WTC11 (cell line): Measurements from ENCODE around the gene SYNDIG1. TPM values are rescaled to one million over a fixed set of nuclear protein-coding genes. Genes with fewer than 3 reads are reported as not detected.

Experiments
- ATAC-seq: fragments of 200-7000 bp; cut with Tn5 transposase; 2 replicates; pipeline ENCODE4 v1.10.0; 2021; ENCODE audit warnings: mild to moderate bottlenecking, moderate library complexity
- CTCF ChIA-PET: fragments of 300-600 bp; sonication (Branson Sonifier 250); formaldehyde crosslinking; loops from one replicate; lab custom pipeline; 2021; ENCODE audit warnings: antibody characterized with exemption; lab: Charles Lee
- POLR2A ChIA-PET: fragments of 350-600 bp; sonication (Branson Sonifier 250); formaldehyde crosslinking; loops from one replicate; lab custom pipeline; 2021; ENCODE audit warnings: antibody characterized with exemption; lab: Charles Lee
- DNase-seq: peaks from one replicate; pipeline ENCODE4 v3.0.0; 2021; ENCODE audit warnings: low spot score
- H3K27ac Mint-ChIP-seq: 2 replicates; pipeline ENCODE4 v1.8.0; 2021; ENCODE audit warnings: mixed read lengths
- H3K27me3 Mint-ChIP-seq: 2 replicates; pipeline ENCODE4 v1.8.0; 2021; ENCODE audit warnings: low read depth, mild to moderate bottlenecking, moderate library complexity, mixed read lengths
- H3K36me3 Mint-ChIP-seq: 2 replicates; pipeline ENCODE4 v1.8.0; 2021; ENCODE audit warnings: mixed read lengths
- H3K4me1 Mint-ChIP-seq: 2 replicates; pipeline ENCODE4 v1.8.0; 2022; ENCODE audit warnings: mixed read lengths
- H3K4me3 Mint-ChIP-seq: 2 replicates; pipeline ENCODE4 v1.8.0; 2021; ENCODE audit warnings: mild to moderate bottlenecking, moderate library complexity, mixed read lengths
- H3K9me3 Mint-ChIP-seq: 2 replicates; pipeline ENCODE4 v1.8.0; 2021; ENCODE audit warnings: mixed read lengths
- HMGA2 ChIP-seq: fragments of 250-450 bp; sonication (Bioruptor Pico); IDR thresholded peaks from 2 replicates; pipeline ENCODE4 v1.4.0; 2021; ENCODE audit warnings: mild to moderate bottlenecking, moderate library complexity
- HMGXB4 ChIP-seq: sonication (generic); formaldehyde crosslinking; IDR thresholded peaks from 2 replicates; pipeline ENCODE4 v1.8.1; 2023; ENCODE audit warnings: mild to moderate bottlenecking, moderate library complexity, missing genetic modification reagents
- KAT7 ChIP-seq: sonication (generic); formaldehyde crosslinking; IDR thresholded peaks from 2 replicates; pipeline ENCODE4 v1.8.1; 2023; ENCODE audit warnings: missing genetic modification reagents, mild to moderate bottlenecking, borderline replicate concordance
- MXD4 ChIP-seq: fragments of 250-450 bp; sonication (Bioruptor Pico); IDR thresholded peaks from 2 replicates; pipeline ENCODE4 v1.8.0; 2021; ENCODE audit warnings: mild to moderate bottlenecking, moderate library complexity, borderline replicate concordance
- MYBL2 ChIP-seq: sonication (generic); formaldehyde crosslinking; IDR thresholded peaks from 2 replicates; pipeline ENCODE4 v1.8.1; 2023; ENCODE audit warnings: mild to moderate bottlenecking, moderate library complexity, missing genetic modification reagents
- NFE2L1 ChIP-seq: sonication (generic); formaldehyde crosslinking; IDR thresholded peaks from 2 replicates; pipeline ENCODE4 v1.8.1; 2023; ENCODE audit warnings: missing genetic modification reagents
- NR3C1 ChIP-seq: sonication (generic); formaldehyde crosslinking; conservative IDR thresholded peaks from 2 replicates; pipeline ENCODE4 v1.8.1; 2023; ENCODE audit warnings: low read depth, mild to moderate bottlenecking, missing genetic modification reagents
- SMAD3 ChIP-seq: sonication (generic); formaldehyde crosslinking; IDR thresholded peaks from 2 replicates; pipeline ENCODE4 v1.8.0; 2022; ENCODE audit warnings: missing genetic modification reagents, mild to moderate bottlenecking, borderline replicate concordance
- SMAD4 ChIP-seq: sonication (generic); formaldehyde crosslinking; IDR thresholded peaks from 2 replicates; pipeline ENCODE4 v1.8.0; 2022; ENCODE audit warnings: mild to moderate bottlenecking, missing genetic modification reagents
- SOX15 ChIP-seq: fragments of 250-450 bp; sonication (Bioruptor Pico); IDR thresholded peaks from 2 replicates; pipeline ENCODE4 v1.9.0; 2021; ENCODE audit warnings: mild to moderate bottlenecking
- SP1 ChIP-seq: sonication (generic); formaldehyde crosslinking; conservative IDR thresholded peaks from 2 replicates; pipeline ENCODE4 v1.8.1; 2022; ENCODE audit warnings: missing genetic modification reagents
- TCF7 ChIP-seq: sonication (generic); formaldehyde crosslinking; IDR thresholded peaks from 2 replicates; pipeline ENCODE4 v1.8.0; 2022; ENCODE audit warnings: mild to moderate bottlenecking, low read depth, missing genetic modification reagents, moderate library complexity
- ZNF423 ChIP-seq: fragments of 250-450 bp; sonication (Bioruptor Pico); IDR thresholded peaks from 2 replicates; pipeline ENCODE4 v2.1.2; 2022; ENCODE audit warnings: mild to moderate bottlenecking, moderate library complexity
- ZNF671 ChIP-seq: fragments of 250-450 bp; sonication (Bioruptor Pico); IDR thresholded peaks from 2 replicates; pipeline ENCODE4 v1.8.0; 2021; ENCODE audit warnings: mild to moderate bottlenecking
- total RNA-seq: library from RNA; stranded (reverse); gene quantifications from 3 replicates; pipeline ENCODE4 v1.2.3, GENCODE V29; 2021
- TF ChIP-seq, protein P1 (sequence below): sonication (generic); formaldehyde crosslinking; IDR thresholded peaks from 2 replicates; pipeline ENCODE4 v1.8.0; 2022; ENCODE audit warnings: missing genetic modification reagents
- TF ChIP-seq, protein P2 (sequence below): sonication (generic); formaldehyde crosslinking; IDR thresholded peaks from 2 replicates; pipeline ENCODE4 v1.8.1; 2023; ENCODE audit warnings: mild to moderate bottlenecking, missing genetic modification reagents, moderate library complexity
- TF ChIP-seq, protein P3 (sequence below): fragments of 250-450 bp; sonication (Bioruptor Pico); IDR thresholded peaks from 2 replicates; pipeline ENCODE4 v1.8.0; 2021; ENCODE audit warnings: mild to moderate bottlenecking
- TF ChIP-seq, protein P4 (sequence below): sonication (generic); formaldehyde crosslinking; IDR thresholded peaks from 2 replicates; pipeline ENCODE4 v1.8.0; 2023; ENCODE audit warnings: missing genetic modification reagents

The SYNDIG1 gene
- total RNA-seq, 1 experiment from 2014 or later = 6.4 TPM

DNA sequence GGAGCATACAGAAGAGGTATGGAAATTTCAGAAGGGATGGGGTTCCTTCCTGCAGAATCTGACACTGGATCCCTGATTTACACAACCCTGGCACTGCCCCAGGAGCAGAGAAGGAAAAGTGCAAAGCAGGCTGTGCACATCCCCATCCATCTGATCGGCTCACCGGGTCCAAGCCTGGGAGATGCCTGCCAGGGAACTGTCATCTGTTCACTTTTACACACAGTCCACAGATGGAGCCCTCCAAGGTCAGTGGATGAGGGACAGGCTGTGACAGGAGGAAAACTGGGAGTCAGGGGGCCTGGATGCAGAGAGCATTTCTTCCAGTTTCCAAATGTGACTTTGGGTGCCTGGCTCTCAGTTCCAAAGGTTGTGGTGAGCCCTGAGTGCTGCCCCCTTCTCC, 11.0 kb upstream of the SYNDIG1 start:
- peaks cover 55% of the 10 kb centered on the region for H3K4me1 Mint-ChIP-seq
- H3K27ac Mint-ChIP-seq = no peak overlapping the region
- H3K9me3 Mint-ChIP-seq = no peaks in the 10 kb centered on the region
- no peak overlapping the region for H3K4me3 Mint-ChIP-seq
- H3K27me3 Mint-ChIP-seq = peaks cover 4% of the 10 kb centered on the region
- no peak for ATAC-seq
- H3K36me3 Mint-ChIP-seq = no peaks in the 10 kb centered on the region
- POLR2A ChIA-PET = no interaction called here
- CTCF ChIA-PET = no interaction called here
- TF ChIP-seq SP1 = no peak
- no peak for DNase-seq

- CTCF ChIA-PET = no interaction called here
- Mint-ChIP-seq H3K36me3 (no peaks in the 10 kb centered on the region), H3K4me3 (no peak overlapping the region), H3K27ac (no peak overlapping the region), H3K9me3 (no peaks in the 10 kb centered on the region), H3K27me3 (peaks cover 9% of the 10 kb centered on the region), H3K4me1 (peaks cover 55% of the 10 kb centered on the region)
- ATAC-seq (no peak), DNase-seq (no peak)
- POLR2A ChIA-PET = no interaction called here
- TF ChIP-seq ZNF423 (CRISPR knock-in tag) (peak; percentile 9; the same call in 1 of the 2 replicates), ZNF671 (CRISPR knock-in tag) (no peak)
These were observed 9.7 kb upstream of the SYNDIG1 start for GRCh38 chr20:24459733-24460132.

GRCh38 chr20:24460712-24461111, 8.7 kb upstream of the SYNDIG1 start:
- TF ChIP-seq, protein P1, sequence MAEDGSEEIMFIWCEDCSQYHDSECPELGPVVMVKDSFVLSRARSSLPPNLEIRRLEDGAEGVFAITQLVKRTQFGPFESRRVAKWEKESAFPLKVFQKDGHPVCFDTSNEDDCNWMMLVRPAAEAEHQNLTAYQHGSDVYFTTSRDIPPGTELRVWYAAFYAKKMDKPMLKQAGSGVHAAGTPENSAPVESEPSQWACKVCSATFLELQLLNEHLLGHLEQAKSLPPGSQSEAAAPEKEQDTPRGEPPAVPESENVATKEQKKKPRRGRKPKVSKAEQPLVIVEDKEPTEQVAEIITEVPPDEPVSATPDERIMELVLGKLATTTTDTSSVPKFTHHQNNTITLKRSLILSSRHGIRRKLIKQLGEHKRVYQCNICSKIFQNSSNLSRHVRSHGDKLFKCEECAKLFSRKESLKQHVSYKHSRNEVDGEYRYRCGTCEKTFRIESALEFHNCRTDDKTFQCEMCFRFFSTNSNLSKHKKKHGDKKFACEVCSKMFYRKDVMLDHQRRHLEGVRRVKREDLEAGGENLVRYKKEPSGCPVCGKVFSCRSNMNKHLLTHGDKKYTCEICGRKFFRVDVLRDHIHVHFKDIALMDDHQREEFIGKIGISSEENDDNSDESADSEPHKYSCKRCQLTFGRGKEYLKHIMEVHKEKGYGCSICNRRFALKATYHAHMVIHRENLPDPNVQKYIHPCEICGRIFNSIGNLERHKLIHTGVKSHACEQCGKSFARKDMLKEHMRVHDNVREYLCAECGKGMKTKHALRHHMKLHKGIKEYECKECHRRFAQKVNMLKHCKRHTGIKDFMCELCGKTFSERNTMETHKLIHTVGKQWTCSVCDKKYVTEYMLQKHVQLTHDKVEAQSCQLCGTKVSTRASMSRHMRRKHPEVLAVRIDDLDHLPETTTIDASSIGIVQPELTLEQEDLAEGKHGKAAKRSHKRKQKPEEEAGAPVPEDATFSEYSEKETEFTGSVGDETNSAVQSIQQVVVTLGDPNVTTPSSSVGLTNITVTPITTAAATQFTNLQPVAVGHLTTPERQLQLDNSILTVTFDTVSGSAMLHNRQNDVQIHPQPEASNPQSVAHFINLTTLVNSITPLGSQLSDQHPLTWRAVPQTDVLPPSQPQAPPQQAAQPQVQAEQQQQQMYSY = no peak
- TF ChIP-seq NR3C1 (CRISPR knock-in tag) (no peak), SMAD4 (CRISPR knock-in tag) (no peak), SMAD3 (CRISPR knock-in tag) (no peak), KAT7 (CRISPR knock-in tag) (no peak), TCF7 (CRISPR knock-in tag) (no peak), MXD4 (no peak), SOX15 (CRISPR knock-in tag) (no peak), NFE2L1 (no peak), HMGXB4 (CRISPR knock-in tag) (no peak), MYBL2 (CRISPR knock-in tag) (no peak), HMGA2 (CRISPR knock-in tag) (no peak)
- TF ChIP-seq, protein P2, sequence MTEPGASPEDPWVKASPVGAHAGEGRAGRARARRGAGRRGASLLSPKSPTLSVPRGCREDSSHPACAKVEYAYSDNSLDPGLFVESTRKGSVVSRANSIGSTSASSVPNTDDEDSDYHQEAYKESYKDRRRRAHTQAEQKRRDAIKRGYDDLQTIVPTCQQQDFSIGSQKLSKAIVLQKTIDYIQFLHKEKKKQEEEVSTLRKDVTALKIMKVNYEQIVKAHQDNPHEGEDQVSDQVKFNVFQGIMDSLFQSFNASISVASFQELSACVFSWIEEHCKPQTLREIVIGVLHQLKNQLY (CRISPR knock-in tag) = no peak
- TF ChIP-seq, protein P3, sequence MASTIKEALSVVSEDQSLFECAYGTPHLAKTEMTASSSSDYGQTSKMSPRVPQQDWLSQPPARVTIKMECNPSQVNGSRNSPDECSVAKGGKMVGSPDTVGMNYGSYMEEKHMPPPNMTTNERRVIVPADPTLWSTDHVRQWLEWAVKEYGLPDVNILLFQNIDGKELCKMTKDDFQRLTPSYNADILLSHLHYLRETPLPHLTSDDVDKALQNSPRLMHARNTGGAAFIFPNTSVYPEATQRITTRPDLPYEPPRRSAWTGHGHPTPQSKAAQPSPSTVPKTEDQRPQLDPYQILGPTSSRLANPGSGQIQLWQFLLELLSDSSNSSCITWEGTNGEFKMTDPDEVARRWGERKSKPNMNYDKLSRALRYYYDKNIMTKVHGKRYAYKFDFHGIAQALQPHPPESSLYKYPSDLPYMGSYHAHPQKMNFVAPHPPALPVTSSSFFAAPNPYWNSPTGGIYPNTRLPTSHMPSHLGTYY (CRISPR knock-in tag) = no peak
- TF ChIP-seq, protein P4, sequence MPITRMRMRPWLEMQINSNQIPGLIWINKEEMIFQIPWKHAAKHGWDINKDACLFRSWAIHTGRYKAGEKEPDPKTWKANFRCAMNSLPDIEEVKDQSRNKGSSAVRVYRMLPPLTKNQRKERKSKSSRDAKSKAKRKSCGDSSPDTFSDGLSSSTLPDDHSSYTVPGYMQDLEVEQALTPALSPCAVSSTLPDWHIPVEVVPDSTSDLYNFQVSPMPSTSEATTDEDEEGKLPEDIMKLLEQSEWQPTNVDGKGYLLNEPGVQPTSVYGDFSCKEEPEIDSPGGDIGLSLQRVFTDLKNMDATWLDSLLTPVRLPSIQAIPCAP (CRISPR knock-in tag) = no peak
- TF ChIP-seq, all 79 proteins: peak for 0
- ChIA-PET CTCF (interaction anchor here (3.1 kb wide), 1 partner anchor 10 kb away, joined by 7 read pairs; no protein-coding TSS in a partner anchor), POLR2A (no interaction called here)
- peaks cover 15% of the 10 kb centered on the region for H3K27me3 Mint-ChIP-seq
- H3K4me1 Mint-ChIP-seq = peaks cover 48% of the 10 kb centered on the region
- DNase-seq (no peak), ATAC-seq (no peak)
- no peak overlapping the region for H3K27ac Mint-ChIP-seq
- no peak overlapping the region for H3K4me3 Mint-ChIP-seq
- H3K9me3 Mint-ChIP-seq = no peaks in the 10 kb centered on the region
- H3K36me3 Mint-ChIP-seq = no peaks in the 10 kb centered on the region
